Stimulated activated CD4-positive, alpha-beta T cell treated with anti-CD3 and anti-CD28 coated beads, Interleukin-1b, Interleukin-23, amount 100 ng/mL, for 24 hours (primary cell): ENCODE data around the gene SPECC1.

Source experiments
- DNase-seq, 4 experiments: peaks; one replicate each; pipeline ENCODE4 v3.0.0-alpha.2; 2020; ENCODE audit warnings: low read depth in 4 of 4, low spot score in 1 of 4

SPECC1 gene

GRCh38 chr17:20121359-20122253 is 112.4 kb downstream of the SPECC1 start:
- peak; percentile 35 to 51 (median 44) for DNase-seq

GRCh38 chr17:20122254-20122879 is 113.2 kb downstream of the SPECC1 start:
- no peak for DNase-seq

DNA sequence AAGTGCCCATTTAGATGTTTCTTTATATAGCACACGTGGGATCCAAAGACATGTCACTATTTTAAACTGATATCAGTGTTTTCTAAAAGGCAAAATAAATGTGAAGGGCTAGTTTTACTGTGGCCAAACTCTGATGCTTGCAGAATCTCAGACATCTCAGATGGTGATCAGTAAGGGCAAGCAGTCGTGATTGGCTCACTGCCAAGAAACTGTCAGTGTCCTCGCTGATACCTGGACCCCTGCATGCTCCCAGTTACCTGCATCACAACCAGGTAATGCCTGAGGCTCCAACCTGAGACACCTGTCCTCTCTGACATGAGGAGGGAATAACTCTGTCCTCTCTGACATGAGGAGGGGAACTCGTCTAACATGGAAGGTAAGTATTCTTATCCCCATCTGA is 114.0 kb downstream of the SPECC1 start:
- no peak for DNase-seq

- no peak for DNase-seq
Measured at GRCh38 chr17:20125724-20126123, 116.6 kb downstream of the SPECC1 start.

- no peak for DNase-seq
Measured at GRCh38 chr17:20127360-20128035, 118.3 kb downstream of the SPECC1 start.

- DNase-seq: no peak
Measured at GRCh38 chr17:20128036-20128667, 119.0 kb downstream of the SPECC1 start.

DNA sequence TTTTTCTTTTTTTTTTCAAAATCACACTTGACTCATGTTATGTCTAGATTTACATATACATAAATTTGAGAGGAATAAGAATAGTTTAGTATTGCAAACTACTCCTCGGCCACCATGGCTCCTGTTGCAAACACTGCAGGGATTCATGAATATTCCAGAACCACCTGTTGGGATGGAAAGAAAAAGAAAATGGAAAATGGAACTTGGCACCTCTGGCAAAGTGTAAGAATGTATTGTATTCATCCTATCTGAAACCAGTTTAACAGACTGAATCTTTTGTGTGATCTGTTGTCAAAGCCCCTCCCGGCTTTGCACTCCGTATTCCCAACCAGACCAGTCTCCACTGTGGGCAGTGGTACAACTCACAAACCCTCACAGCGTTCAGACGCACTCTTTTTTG is 124.4 kb downstream of the SPECC1 start:
- no peak for DNase-seq

GRCh38 chr17:20141198-20141972 is 132.2 kb downstream of the SPECC1 start:
- DNase-seq: no peak

GRCh38 chr17:20142268-20142667 is 133.1 kb downstream of the SPECC1 start:
- no peak for DNase-seq

- no peak for DNase-seq
Measured at GRCh38 chr17:20143740-20144139, 134.6 kb downstream of the SPECC1 start.

DNA sequence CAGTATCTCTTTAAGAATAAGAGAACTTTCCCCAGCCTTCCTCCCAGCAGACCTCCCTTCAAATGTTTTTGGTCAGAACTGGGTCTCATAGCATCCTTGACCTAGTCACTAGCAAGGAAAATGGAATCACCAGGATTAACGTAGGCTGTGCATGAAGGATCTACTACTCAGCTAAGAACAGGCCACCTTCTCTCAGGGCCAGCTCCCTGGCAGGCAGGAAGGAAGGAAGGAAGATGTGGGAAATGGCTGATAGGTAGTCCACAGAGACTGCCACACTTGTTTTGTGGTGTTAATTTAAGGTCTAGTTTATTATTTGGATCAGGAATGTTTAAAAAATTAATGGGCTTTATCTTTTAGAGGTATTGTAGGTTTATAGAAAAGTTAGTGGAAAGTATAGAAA is 136.4 kb downstream of the SPECC1 start:
- no peak for DNase-seq

GRCh38 chr17:20149251-20149650 is 140.1 kb downstream of the SPECC1 start:
- DNase-seq: no peak

DNA sequence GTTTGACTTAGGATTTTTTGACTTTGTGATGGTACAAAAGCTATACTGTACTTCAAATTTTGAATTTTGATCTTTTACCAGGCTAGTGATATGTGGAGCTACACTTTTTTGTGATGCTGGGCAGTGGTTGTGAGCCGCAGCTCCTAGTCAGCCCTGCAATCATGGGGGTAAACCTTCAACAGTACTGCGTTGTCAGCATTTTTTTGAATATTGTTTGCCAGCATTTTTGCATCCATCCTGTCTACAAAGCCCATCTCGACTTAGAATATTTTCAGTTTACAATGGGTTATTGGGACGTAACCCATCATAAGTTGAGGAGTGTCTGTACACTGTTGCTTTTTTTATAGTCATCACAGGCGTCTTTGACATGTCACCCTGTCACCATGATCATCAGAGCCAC is 142.0 kb downstream of the SPECC1 start:
- DNase-seq: no peak

DNA sequence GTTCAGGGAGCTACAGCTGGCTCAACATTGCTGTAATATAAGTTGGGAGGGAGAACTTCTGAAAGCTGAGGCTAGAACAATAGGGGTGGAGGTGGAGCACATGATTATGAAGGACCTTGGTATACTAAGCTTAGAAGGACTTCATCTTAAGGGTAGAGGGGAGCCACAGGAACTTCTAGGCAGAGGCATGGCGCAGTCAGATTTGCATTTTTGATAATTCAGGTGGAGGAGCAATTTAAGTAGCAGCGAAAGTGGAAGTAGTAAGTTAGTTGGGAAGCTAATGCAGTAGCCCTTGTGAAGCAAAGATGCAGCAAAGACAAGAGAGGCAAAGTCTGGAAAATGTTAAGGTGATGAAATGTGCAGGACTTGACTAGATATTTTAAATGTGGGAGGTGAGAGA is 144.1 kb downstream of the SPECC1 start:
- DNase-seq: no peak

- DNase-seq: no peak
Measured at GRCh38 chr17:20154286-20155000, 145.3 kb downstream of the SPECC1 start.

- DNase-seq: peak; percentile 70 to 96 (median 86)
Measured at GRCh38 chr17:20155258-20156195, 146.4 kb downstream of the SPECC1 start.

DNA sequence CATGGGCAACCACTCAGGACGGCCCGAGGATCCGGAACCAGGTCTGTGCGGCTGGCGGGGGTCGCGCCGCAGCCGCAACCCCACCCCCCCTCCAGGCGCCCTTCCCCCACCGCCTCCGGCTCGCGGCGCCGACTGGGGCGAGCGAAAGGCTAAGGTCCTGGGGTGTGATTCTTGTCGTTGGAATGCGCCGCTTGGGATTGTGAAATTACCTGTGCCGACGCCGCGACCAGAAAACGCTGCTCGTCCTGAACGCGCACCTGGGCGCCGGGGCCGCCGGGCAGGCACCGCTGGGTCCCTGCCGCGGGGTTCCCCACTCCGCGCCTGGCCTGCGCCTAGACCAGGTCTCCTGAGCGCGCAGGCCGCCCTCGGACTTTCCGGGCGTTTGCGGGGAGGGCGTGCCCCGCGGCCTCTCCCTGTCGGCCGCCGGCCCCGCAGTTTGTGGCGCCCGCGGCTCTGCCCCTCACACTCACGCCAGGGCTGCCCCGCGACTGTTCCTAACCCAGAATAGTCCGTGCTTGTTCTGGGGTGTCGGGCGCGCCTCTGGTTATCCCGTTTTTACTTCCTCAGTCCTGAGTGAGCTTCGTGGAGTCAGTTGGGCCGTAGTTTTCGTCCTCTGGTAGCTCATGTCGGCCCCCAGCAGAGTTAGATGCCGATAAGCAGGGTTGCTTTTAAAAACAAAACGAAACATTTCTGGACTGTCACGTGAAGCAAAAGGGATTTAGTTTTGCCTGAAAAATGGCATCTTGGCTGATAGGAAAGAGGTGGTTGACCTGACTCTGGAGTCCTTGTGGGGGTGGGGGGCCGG is 147.2 kb downstream of the SPECC1 start:
- no peak for DNase-seq

DNA sequence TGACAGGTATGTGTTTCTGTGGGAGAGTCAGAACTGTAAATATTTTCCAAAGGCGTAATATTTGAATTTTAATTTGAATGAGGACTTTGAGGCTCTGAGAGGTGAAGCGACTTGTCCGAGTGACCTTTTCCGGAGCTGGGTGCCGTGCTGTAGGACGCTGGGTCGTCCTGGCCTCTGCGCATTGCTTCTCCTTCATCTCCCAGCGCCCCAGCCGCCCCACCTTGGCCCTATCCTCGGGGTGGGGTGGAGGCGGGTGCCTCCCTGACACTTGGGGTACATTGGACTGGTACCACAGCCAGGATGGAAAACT is 147.8 kb downstream of the SPECC1 start:
- DNase-seq: no peak
